Astrocyte of the spinal cord (primary cell): ENCODE measurements around the gene CARD9.

Experiments
- DNase-seq: peaks from one replicate; pipeline ENCODE4 v3.0.0; 2011; ENCODE audit warnings: low read depth, low spot score
- H3K4me3 ChIP-seq: 2 replicates; pipeline ENCODE4 v1.5.1; 2011; ENCODE audit warnings: low read depth, mild to moderate bottlenecking, low read length, moderate library complexity
- CTCF ChIP-seq: IDR thresholded peaks from 2 replicates; pipeline ENCODE4 v1.5.1; 2012; ENCODE audit warnings: low read depth, mild to moderate bottlenecking, low read length, inconsistent platforms
- in situ Hi-C: cut with HindIII; loops from 2 replicates; pipeline ENCODE4 v1.10.0; 2017; ENCODE audit warnings: low sequenced_read_pairs

The CARD9 gene

GRCh38 chr9:136375096-136375495, 1.6 kb upstream of the CARD9 start:
- no peak for DNase-seq
- in situ Hi-C loops, result no loop called here
- TF ChIP-seq CTCF, result no peak
- H3K4me3 ChIP-seq, result no peak overlapping the region

GRCh38 chr9:136374183-136374575, 710 bp upstream of the CARD9 start:
- no peak for TF ChIP-seq CTCF
- no peak overlapping the region for H3K4me3 ChIP-seq
- in situ Hi-C loops, result no loop called here
- no peak for DNase-seq

DNA sequence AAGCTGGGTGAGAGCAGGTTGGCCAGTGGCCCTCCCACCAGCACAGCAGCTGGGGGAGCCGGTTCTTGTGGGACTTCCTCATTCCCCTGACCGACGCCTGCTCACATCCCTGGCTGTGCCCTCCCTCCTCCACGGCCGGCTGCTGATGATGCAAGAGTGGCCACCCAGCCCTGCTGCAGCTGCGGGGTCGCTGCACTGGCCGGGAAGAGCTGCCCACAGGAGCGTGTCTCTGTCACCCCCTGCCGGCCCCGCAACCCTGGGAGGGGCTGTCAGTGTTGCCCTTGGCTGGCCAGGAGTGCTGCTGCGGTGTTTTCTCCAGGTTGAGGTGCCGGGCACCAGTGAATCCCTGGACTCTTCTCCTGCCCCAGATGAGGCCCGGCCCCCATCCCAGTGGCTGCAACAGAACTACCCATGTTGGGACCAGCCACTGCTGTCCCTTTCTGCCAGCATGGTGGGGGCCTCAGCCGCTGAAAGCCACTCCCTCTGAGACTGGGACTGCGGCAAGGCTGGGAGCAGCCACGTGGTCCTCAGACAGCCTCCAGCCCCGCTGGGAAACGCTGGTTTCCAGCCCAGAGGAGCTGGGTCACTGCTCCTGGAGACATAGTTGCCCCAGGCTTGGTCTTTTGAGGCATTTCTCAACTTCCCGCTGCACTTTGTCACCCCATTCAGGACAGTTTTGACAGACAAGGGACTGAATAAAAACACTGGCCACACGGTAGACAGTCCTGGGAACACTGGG, 739 bp downstream of the CARD9 start:
- no peak overlapping the region for H3K4me3 ChIP-seq
- in situ Hi-C loops, result no loop called here
- DNase-seq, result peak; percentile 66
- TF ChIP-seq CTCF, result peak; percentile 18

GRCh38 chr9:136372006-136372405, 1.5 kb downstream of the CARD9 start:
- in situ Hi-C loops, result no loop called here
- TF ChIP-seq CTCF, result no peak
- no peak overlapping the region for H3K4me3 ChIP-seq
- no peak for DNase-seq

DNA sequence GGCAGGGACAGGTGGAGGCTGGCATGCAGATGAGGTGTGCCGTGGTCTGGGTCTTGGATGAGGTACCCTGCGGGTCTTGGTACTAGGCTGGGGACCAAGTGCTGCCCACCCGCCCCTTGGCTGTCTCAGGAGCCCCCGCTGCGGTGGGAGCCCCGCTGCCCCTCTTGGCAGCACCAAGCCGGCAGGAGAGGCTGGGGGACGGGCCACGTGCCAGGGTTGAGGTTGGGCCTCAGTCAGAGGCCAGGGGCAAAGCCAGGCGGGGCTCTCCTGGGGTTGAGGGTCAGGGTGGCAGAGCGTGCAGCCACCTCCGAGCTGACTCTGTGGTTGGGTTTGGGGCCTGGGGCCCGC, 2.0 kb downstream of the CARD9 start:
- in situ Hi-C loops, result no loop called here
- no peak for TF ChIP-seq CTCF
- no peak for DNase-seq
- H3K4me3 ChIP-seq, result no peak overlapping the region

DNA sequence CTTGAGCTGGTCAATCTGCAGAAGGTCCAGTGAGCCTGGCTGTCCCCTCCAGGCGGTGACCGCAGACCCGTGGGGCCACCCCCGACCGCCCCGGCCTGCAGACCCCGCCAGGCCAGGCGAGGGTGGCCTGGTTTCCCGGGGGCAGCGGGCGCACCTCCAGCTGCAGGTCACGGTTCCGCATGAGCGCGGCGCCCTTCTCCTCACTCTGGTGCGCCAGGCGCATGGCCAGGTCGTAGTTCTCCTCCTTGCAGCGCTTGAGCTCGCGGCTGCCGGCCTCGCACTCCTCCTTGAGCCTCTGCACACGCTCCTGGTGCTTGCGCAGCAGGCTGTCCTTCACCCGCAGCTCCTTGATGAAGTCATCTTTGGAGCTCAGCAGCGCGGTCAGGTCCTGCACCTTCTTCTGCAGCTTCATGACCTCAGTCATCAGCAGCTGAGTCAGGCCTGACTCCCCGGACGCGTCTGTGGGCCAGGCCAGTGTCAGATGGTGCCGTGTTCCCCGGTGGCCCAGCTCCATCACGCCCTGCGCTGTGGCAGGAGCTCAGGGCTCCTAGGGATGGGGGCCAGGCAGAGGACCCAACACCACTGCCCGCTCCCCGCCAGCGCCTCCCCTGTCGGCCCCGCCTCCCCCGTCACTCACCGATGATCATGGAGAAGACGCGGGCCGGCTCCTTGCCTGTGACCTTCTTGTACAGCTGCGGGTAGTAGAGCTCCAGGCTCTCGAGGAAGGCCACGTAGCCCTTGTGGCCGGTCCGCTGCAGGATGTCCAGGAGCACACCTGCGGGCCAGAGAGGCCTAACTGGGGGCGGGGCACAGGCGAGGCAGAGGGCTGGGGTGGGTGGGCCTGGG, 2.6 kb downstream of the CARD9 start:
- no peak overlapping the region for H3K4me3 ChIP-seq
- TF ChIP-seq CTCF, result no peak

More for the DNA sequence above, 2.6 kb downstream of the CARD9 start:
- DNase-seq, result no peak
- in situ Hi-C loops, result no loop called here
